Loucy (cell line): ENCODE results near the gene EDC3.

ENCODE experiments used
- H2AFZ ChIP-seq: fragments of 200-600 bp; sonication (generic); 2 replicates; pipeline ENCODE4 v1.6.0; 2016; ENCODE audit warnings: antibody characterized with exemption, mild to moderate bottlenecking, low read length, moderate library complexity
- H3F3A ChIP-seq: fragments of 200-600 bp; 2 replicates; pipeline ENCODE4 v1.6.0; 2016; ENCODE audit warnings: antibody characterized with exemption, low read depth, mild to moderate bottlenecking
- H3K27me3 ChIP-seq: fragments of 200-600 bp; sonication (generic); 2 replicates; pipeline ENCODE4 v1.6.1; 2014; ENCODE audit warnings: low read length, mild to moderate bottlenecking; ENCODE audit not compliant: insufficient read depth, poor library complexity, severe bottlenecking
- H3K36me3 ChIP-seq: fragments of 200-600 bp; sonication (generic); 2 replicates; pipeline ENCODE4 v1.6.1; 2016; ENCODE audit warnings: low read length; ENCODE audit not compliant: insufficient read depth
- H3K4me1 ChIP-seq: fragments of 200-600 bp; sonication (generic); 2 replicates; pipeline ENCODE4 v1.5.1; 2014; ENCODE audit warnings: low read length, mild to moderate bottlenecking; ENCODE audit not compliant: insufficient read depth, poor library complexity, severe bottlenecking
- H3K4me2 ChIP-seq: fragments of 200-600 bp; sonication (generic); 2 replicates; pipeline ENCODE4 v1.6.0; 2014; ENCODE audit warnings: antibody characterized with exemption, low read length, low read depth, mild to moderate bottlenecking; ENCODE audit not compliant: poor library complexity, severe bottlenecking
- H3K4me3 ChIP-seq: fragments of 200-600 bp; sonication (generic); 2 replicates; pipeline ENCODE4 v1.5.1; 2014; ENCODE audit warnings: low read length, mild to moderate bottlenecking, mixed read lengths; ENCODE audit not compliant: poor library complexity, severe bottlenecking
- H3K79me2 ChIP-seq: fragments of 200-600 bp; sonication (generic); 2 replicates; pipeline ENCODE4 v1.6.1; 2014; ENCODE audit warnings: low read length; ENCODE audit not compliant: insufficient read depth
- H3K9ac ChIP-seq: fragments of 200-600 bp; sonication (generic); 2 replicates; pipeline ENCODE4 v1.6.0; 2014; ENCODE audit warnings: mild to moderate bottlenecking, low read depth, low read length, moderate library complexity; ENCODE audit not compliant: poor library complexity, severe bottlenecking
- H3K9me2 ChIP-seq: fragments of 200-600 bp; sonication (generic); replicated peaks from 2 replicates; pipeline ENCODE4 v1.6.1; 2016; ENCODE audit warnings: low read depth, low read length, mixed read lengths
- H3K9me3 ChIP-seq: fragments of 200-600 bp; sonication (generic); 2 replicates; pipeline ENCODE4 v1.6.1; 2014; ENCODE audit warnings: mild to moderate bottlenecking, antibody characterized with exemption, low read length, low read depth; ENCODE audit not compliant: insufficient read depth
- H4K20me1 ChIP-seq: fragments of 200-600 bp; sonication (generic); 2 replicates; pipeline ENCODE4 v1.6.0; 2014; ENCODE audit warnings: antibody characterized with exemption, low read length, mild to moderate bottlenecking; ENCODE audit not compliant: insufficient read depth, poor library complexity, severe bottlenecking
- CTCF ChIP-seq: fragments of 200-600 bp; sonication (generic); conservative IDR thresholded peaks from 2 replicates; pipeline ENCODE4 v1.5.1; 2014; ENCODE audit warnings: mild to moderate bottlenecking, antibody characterized with exemption, low read length
- EZH2phosphoT487 ChIP-seq: fragments of 200-600 bp; IDR thresholded peaks from 2 replicates; pipeline ENCODE4 v1.6.1; 2018; ENCODE audit warnings: antibody characterized with exemption, mild to moderate bottlenecking, moderate library complexity, borderline replicate concordance

Gene EDC3

GRCh38 chr15:74619916-74620635 lies 75.7 kb downstream of the EDC3 start:
- H3K4me2 ChIP-seq, result peak overlapping the region; percentile 6
- peaks cover 87% of the 10 kb centered on the region for H3K79me2 ChIP-seq
- no peaks in the 10 kb centered on the region for H3K9me2 ChIP-seq
- peaks cover 86% of the 10 kb centered on the region for H4K20me1 ChIP-seq
- H3K27me3 ChIP-seq, result no peaks in the 10 kb centered on the region
- no peak for TF ChIP-seq CTCF
- no peak for TF ChIP-seq EZH2phosphoT487
- no peaks in the 10 kb centered on the region for H3F3A ChIP-seq
- H3K36me3 ChIP-seq, result peaks cover 60% of the 10 kb centered on the region; the same call in 1 of the 2 replicates
- no peaks in the 10 kb centered on the region for H3K9me3 ChIP-seq
- H3K4me3 ChIP-seq, result no peak overlapping the region
- H3K4me1 ChIP-seq, result peaks cover 23% of the 10 kb centered on the region
- no peak overlapping the region for H3K9ac ChIP-seq
- no peak overlapping the region for H2AFZ ChIP-seq

GRCh38 chr15:74618841-74619596 lies 76.8 kb downstream of the EDC3 start:
- no peaks in the 10 kb centered on the region for H3K27me3 ChIP-seq
- peaks cover 85% of the 10 kb centered on the region for H3K79me2 ChIP-seq
- H4K20me1 ChIP-seq, result peaks cover 82% of the 10 kb centered on the region
- H3K36me3 ChIP-seq, result peaks cover 50% of the 10 kb centered on the region; the same call in 1 of the 2 replicates
- H3K9me3 ChIP-seq, result no peaks in the 10 kb centered on the region
- H3K9me2 ChIP-seq, result no peaks in the 10 kb centered on the region
- H3K4me2 ChIP-seq, result peak overlapping the region; percentile 96
- H3K9ac ChIP-seq, result peak overlapping the region; percentile 93
- H3K4me3 ChIP-seq, result peak overlapping the region; percentile 85
- H3K4me1 ChIP-seq, result peaks cover 27% of the 10 kb centered on the region
- no peak for TF ChIP-seq CTCF
- no peak for TF ChIP-seq EZH2phosphoT487
- no peak overlapping the region for H2AFZ ChIP-seq
- no peaks in the 10 kb centered on the region for H3F3A ChIP-seq

GRCh38 chr15:74616996-74617395 lies 78.8 kb downstream of the EDC3 start:
- peak overlapping the region; percentile 85 for H3K4me3 ChIP-seq
- TF ChIP-seq CTCF (no peak), EZH2phosphoT487 (no peak)
- H3K9me3 ChIP-seq, result no peaks in the 10 kb centered on the region
- H3K4me1 ChIP-seq, result peaks cover 27% of the 10 kb centered on the region
- peak overlapping the region; percentile 93 for H3K9ac ChIP-seq
- no peaks in the 10 kb centered on the region for H3F3A ChIP-seq
- H3K9me2 ChIP-seq, result no peaks in the 10 kb centered on the region
- no peak overlapping the region for H2AFZ ChIP-seq
- H3K79me2 ChIP-seq, result peaks cover 64% of the 10 kb centered on the region
- peaks cover 29% of the 10 kb centered on the region; the same call in 1 of the 2 replicates for H3K36me3 ChIP-seq
- no peaks in the 10 kb centered on the region for H3K27me3 ChIP-seq
- peak overlapping the region; percentile 96 for H3K4me2 ChIP-seq
- peaks cover 62% of the 10 kb centered on the region for H4K20me1 ChIP-seq
